Upper lobe of left lung (tissue), 6 donors: ENCODE data around the gene SPARCL1. TPM values are rescaled to one million over a fixed set of nuclear protein-coding genes. Genes with fewer than 3 reads are reported as not detected.
"Not testable (repeated sequence)": the region's sequence is repeated elsewhere in the genome, so short reads cannot be mapped to it uniquely, and the experiment has no call there.

Experiments used
- ATAC-seq, 2 donors: fragments of 200-7000 bp; cut with Tn5 transposase; one replicate each; pipeline ENCODE4 v1.9.1; 2022; ENCODE audit warnings: mild to moderate bottlenecking in 2 of 2, moderate library complexity in 2 of 2; ENCODE audit not compliant: low FRiP score in 2 of 2
- DNase-seq, 2 donors: peaks; one replicate each; pipeline ENCODE4 v3.0.0-alpha.2; 2019 to 2020
- H3K27ac ChIP-seq, 4 donors: fragments of 200-600 bp; sonication (generic); one replicate each; pipeline ENCODE4 v1.5.1; 2016 to 2019
- H3K27me3 ChIP-seq, 4 donors: fragments of 200-600 bp; sonication (generic); one replicate each; pipeline ENCODE4 v1.5.1; 2017 to 2019
- H3K36me3 ChIP-seq, 4 donors: fragments of 200-600 bp; sonication (generic); one replicate each; pipeline ENCODE4 v1.5.1; 2016 to 2019
- H3K4me1 ChIP-seq, 4 donors: fragments of 200-600 bp; sonication (generic); one replicate each; pipeline ENCODE4 v1.5.1; 2018 to 2019
- H3K4me3 ChIP-seq, 4 donors: fragments of 200-600 bp; sonication (generic); one replicate each; pipeline ENCODE4 v1.5.1; 2017 to 2019; ENCODE audit warnings: mild to moderate bottlenecking in 2 of 4, moderate library complexity in 1 of 4
- H3K9me3 ChIP-seq, 4 donors: fragments of 200-600 bp; sonication (generic); one replicate each; pipeline ENCODE4 v1.5.1; 2018 to 2019
- EP300 ChIP-seq, 4 donors: sonication (generic); formaldehyde crosslinking; IDR thresholded peaks; one replicate each; pipeline ENCODE4 v1.5.1; 2017; ENCODE audit warnings: antibody characterized with exemption in 4 of 4, control low read depth in 2 of 4
- POLR2A ChIP-seq, 4 donors: fragments of 450-650 bp; IDR thresholded peaks; one replicate each; pipeline ENCODE4 v1.5.1; 2016 to 2017; ENCODE audit warnings: antibody characterized with exemption in 4 of 4, mild to moderate bottlenecking in 2 of 4
- POLR2AphosphoS5 ChIP-seq, 2 donors: sonication (generic); formaldehyde crosslinking; IDR thresholded peaks; one replicate each; pipeline ENCODE4 v1.5.1; 2017; ENCODE audit warnings: antibody characterized with exemption in 2 of 2
- WGBS, 2 donors: methylation state at CpG; one replicate each; pipeline ENCODE4 v1.1.5; 2017 to 2018; 5-methylcytosine and 5-hydroxymethylcytosine counted together
- total RNA-seq, 6 donors: library from RNA; depleted of rRNA in 4 of 6; stranded (reverse); fragments of >200 nt in 4 of 6; gene quantifications; one replicate each; pipeline versions ENCODE4 v1.1.0 to v1.2.1, GENCODE V29; 2016 to 2021
- TF ChIP-seq, protein P1 (sequence below), 6 experiments: fragments of 450-650 bp in 4 of 6; fragments of 200-600 bp in 2 of 6; sonication (generic) in 2 of 6; IDR thresholded peaks; one replicate each; pipeline ENCODE4 v1.5.1; 2016 to 2019; ENCODE audit warnings: antibody characterized with exemption in 6 of 6
- donor health status: DM: no; HTN: no; CAD: no; lungs with moderate emphysema.
- donor health status: DM: no; HTN: yes; CAD: no; lungs with severe emphysema.

SPARCL1 gene
- total RNA-seq, 6 donors from 2014 or later: 145 to 406 (median 343) TPM

DNA sequence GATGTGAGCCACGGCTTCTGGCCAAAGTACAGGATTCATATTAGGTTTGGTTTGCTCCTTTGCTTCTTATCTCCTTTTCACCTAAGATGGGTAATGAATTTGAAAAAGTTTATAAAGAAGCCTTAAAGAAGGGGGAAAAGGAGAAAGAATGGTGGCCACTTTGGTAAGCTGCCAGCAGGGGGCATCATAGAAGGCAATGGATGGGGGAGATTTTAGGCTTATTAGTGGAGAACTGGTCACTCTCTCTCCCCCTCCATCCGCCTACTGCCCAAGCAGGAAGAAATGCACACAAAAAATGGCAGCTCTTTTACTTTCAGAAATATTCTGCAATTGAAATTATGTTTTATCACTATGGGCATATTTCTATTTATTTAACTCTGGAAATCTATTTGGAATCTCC is 32.0 kb downstream of the SPARCL1 start:
- H3K9me3 ChIP-seq: no peaks in the 10 kb centered on the region
- peaks cover 0 to 44% (median 2%) of the 10 kb centered on the region in 4 donors for H3K36me3 ChIP-seq
- H3K27ac ChIP-seq: peak overlapping the region in 1 of 4 donors; percentile 2
- no peak for TF ChIP-seq EP300 (IDR thresholded peaks at IDR 0.05)
- TF ChIP-seq, protein P1, sequence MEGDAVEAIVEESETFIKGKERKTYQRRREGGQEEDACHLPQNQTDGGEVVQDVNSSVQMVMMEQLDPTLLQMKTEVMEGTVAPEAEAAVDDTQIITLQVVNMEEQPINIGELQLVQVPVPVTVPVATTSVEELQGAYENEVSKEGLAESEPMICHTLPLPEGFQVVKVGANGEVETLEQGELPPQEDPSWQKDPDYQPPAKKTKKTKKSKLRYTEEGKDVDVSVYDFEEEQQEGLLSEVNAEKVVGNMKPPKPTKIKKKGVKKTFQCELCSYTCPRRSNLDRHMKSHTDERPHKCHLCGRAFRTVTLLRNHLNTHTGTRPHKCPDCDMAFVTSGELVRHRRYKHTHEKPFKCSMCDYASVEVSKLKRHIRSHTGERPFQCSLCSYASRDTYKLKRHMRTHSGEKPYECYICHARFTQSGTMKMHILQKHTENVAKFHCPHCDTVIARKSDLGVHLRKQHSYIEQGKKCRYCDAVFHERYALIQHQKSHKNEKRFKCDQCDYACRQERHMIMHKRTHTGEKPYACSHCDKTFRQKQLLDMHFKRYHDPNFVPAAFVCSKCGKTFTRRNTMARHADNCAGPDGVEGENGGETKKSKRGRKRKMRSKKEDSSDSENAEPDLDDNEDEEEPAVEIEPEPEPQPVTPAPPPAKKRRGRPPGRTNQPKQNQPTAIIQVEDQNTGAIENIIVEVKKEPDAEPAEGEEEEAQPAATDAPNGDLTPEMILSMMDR (IDR thresholded peaks at IDR 0.05): peak in 1 of 6 experiments; percentile 10
- H3K4me1 ChIP-seq: peaks cover 0 to 16% (median 13%) of the 10 kb centered on the region in 4 donors
- WGBS, 2 donors: 94 to 95% methylated on average over 2 of the region's 2 CpGs
- no peaks in the 10 kb centered on the region for H3K27me3 ChIP-seq
- no peak overlapping the region for H3K4me3 ChIP-seq
- no peak for ATAC-seq
- no peak for DNase-seq

- Histone ChIP-seq H3K36me3 (peaks cover 2 to 77% (median 6%) of the 10 kb centered on the region in 4 donors), H3K27me3 (no peaks in the 10 kb centered on the region), H3K27ac (no peak overlapping the region), H3K4me1 (peaks cover 5 to 24% (median 16%) of the 10 kb centered on the region in 4 donors), H3K4me3 (no peak overlapping the region), H3K9me3 (no peaks in the 10 kb centered on the region)
- TF ChIP-seq, protein P1 (IDR thresholded peaks at IDR 0.05): no peak
- TF ChIP-seq EP300 (IDR thresholded peaks at IDR 0.05) (no peak), POLR2AphosphoS5 (IDR thresholded peaks at IDR 0.05) (no peak), POLR2A (IDR thresholded peaks at IDR 0.05) (no peak)
- DNase-seq (no peak), ATAC-seq (no peak)
- WGBS, 2 donors: 62 to 77% methylated on average over 3 of the region's 3 CpGs
Measured at GRCh38 chr4:87493115-87493514, 36.1 kb downstream of the SPARCL1 start.

GRCh38 chr4:87491851-87492250 is 37.3 kb downstream of the SPARCL1 start:
- not testable (repeated sequence) for H3K9me3 ChIP-seq, DNase-seq, ATAC-seq, H3K4me3 ChIP-seq, H3K27me3 ChIP-seq, H3K27ac ChIP-seq
- Histone ChIP-seq H3K36me3 (peaks cover 2 to 81% (median 6%) of the 10 kb centered on the region in 4 donors), H3K4me1 (peaks cover 5 to 24% (median 16%) of the 10 kb centered on the region in 4 donors)
- 87 to 88% methylated on average over 2 of the region's 2 CpGs for WGBS, 2 donors

DNA sequence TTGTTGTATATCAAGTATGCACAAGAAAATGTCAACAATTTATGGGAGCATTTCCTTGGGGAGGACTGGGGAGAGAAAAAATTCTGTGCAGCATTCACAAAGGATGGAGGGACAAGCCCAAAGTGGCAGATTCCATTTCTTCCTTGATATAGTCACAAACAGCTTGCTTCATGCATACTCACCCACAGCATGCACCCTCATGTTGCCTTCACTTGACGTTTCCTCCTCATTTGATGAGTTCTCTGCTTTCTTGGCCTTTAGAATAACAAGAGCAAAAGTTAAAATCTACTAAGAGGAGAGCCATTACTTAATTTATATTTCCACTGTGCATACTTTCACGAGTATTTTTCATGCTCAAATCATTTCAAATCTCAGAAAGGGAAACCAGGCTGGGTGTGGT is 37.7 kb downstream of the SPARCL1 start:
- Histone ChIP-seq H3K4me1 (peaks cover 5 to 24% (median 16%) of the 10 kb centered on the region in 4 donors), H3K4me3 (no peak overlapping the region), H3K27ac (no peak overlapping the region), H3K9me3 (no peaks in the 10 kb centered on the region), H3K27me3 (no peaks in the 10 kb centered on the region), H3K36me3 (peaks cover 2 to 78% (median 6%) of the 10 kb centered on the region in 4 donors)
- WGBS, 2 donors: 78% methylated on average over 2 of the region's 2 CpGs
- ATAC-seq (no peak), DNase-seq (no peak)
- TF ChIP-seq POLR2AphosphoS5 (IDR thresholded peaks at IDR 0.05) (no peak), EP300 (IDR thresholded peaks at IDR 0.05) (no peak), POLR2A (IDR thresholded peaks at IDR 0.05) (no peak)
- TF ChIP-seq, protein P1 (IDR thresholded peaks at IDR 0.05): no peak

DNA sequence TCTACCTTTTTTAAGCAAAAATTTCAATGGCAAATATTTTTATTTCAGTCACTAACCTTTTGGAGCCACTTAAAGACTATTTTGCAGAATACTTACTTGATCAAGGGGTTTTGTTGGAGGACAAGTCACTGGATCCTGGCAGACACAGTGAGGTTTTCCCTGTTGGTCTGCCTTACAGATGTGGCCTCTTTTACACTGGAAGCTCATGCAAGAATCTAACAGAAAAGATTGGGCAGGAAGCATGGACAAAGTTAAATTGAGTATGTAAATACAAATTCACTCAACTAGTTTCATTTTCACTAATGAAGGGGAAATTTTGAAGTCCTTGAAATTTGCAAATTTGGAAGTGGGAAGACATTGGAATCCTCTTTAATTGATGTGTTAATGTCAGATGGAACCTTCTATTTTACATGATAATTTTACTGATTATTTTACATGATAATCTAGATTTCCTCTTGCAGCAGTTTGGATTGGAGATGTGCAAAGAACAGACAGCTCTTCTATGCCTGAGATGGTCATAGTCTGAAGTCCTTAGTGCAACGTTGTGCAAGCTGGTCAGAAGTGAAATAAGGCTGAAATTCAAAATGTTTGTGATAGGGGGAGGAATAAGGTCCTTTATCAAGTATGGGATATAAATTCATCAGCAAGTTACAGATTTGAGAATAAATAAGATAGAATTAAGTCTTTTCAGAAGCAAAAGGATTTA is 38.4 kb downstream of the SPARCL1 start:
- WGBS, 2 donors: 65 to 70% methylated on average over 1 of the region's 1 CpG
- ATAC-seq (no peak), DNase-seq (no peak)
- Histone ChIP-seq H3K9me3 (no peaks in the 10 kb centered on the region), H3K36me3 (peaks cover 2 to 73% (median 6%) of the 10 kb centered on the region in 4 donors), H3K27ac (peak overlapping the region in 1 of 4 donors; percentile 10), H3K27me3 (no peaks in the 10 kb centered on the region), H3K4me3 (no peak overlapping the region), H3K4me1 (peaks cover 5 to 24% (median 16%) of the 10 kb centered on the region in 4 donors)
- TF ChIP-seq POLR2AphosphoS5 (IDR thresholded peaks at IDR 0.05) (no peak), EP300 (IDR thresholded peaks at IDR 0.05) (no peak), POLR2A (IDR thresholded peaks at IDR 0.05) (no peak)
- TF ChIP-seq, protein P1 (IDR thresholded peaks at IDR 0.05): no peak
